Superior temporal gyrus (tissue), 1 donor: ENCODE data around the gene HOOK1.
"Not testable (repeated sequence)": the region's sequence is repeated elsewhere in the genome, so short reads cannot be mapped to it uniquely, and the experiment has no call there.

Source experiments
- DNase-seq: peaks from one replicate; pipeline ENCODE4 v3.0.0-alpha.2; 2016; ENCODE audit errors: extremely low spot score

The HOOK1 gene

GRCh38 chr1:59819566-59820438 lies 5.1 kb downstream of the HOOK1 start:
- DNase-seq: no peak

DNA sequence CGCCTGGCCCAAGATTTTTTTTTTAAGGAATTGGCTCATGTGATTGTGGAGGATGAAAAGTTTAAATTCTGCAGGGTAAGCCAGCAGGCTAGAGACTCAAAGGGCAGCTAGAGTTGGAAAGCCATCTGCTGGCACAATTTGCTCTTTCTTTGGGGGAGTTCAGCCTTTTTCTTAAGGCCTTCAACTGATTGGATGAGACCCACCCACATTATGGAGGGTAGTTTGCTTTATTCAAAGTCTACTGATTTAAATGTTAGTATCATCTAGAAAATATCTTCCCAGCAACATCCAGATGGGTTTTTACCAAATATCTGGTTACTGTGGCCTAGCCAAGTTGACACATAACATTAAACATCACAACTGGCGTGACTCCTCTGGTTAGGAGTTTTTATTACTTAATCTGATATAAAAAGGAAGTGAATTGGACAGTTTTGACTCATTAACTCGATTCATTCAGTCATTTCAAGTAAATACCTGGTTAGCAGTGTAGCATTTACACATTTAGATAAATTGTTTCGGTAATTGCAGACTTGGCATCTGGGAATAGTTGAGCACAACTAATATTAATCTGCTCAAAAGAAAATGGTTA lies 12.4 kb downstream of the HOOK1 start:
- DNase-seq: no peak

- DNase-seq: no peak
These were observed 13.4 kb downstream of the HOOK1 start for GRCh38 chr1:59828160-59828559.

DNA sequence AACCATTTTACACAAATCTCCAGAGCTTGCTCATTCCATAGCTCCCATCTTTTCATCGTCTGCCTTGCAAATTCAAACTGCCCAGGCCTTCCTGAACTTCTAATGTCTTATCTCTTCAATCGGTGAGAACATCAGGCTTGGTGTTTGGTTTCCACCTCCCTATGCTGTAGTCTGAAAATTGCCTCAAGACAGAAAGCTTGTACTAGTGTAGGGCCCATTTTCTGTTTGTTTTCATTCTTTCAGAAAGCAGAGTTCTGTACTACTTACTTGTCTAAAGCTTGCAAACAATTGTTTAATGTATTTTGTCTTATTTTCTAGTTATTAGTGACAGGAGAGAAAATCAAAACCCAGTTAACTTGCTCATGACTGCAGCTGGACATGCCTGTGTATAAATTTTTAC lies 16.8 kb downstream of the HOOK1 start:
- DNase-seq: no peak

- no peak for DNase-seq
These were observed 18.3 kb downstream of the HOOK1 start for GRCh38 chr1:59833022-59833421.

GRCh38 chr1:59833991-59834390 lies 19.2 kb downstream of the HOOK1 start:
- DNase-seq: no peak

GRCh38 chr1:59837857-59838256 lies 23.1 kb downstream of the HOOK1 start:
- DNase-seq: not testable (repeated sequence)

- DNase-seq: no peak
These were observed 30.3 kb downstream of the HOOK1 start for GRCh38 chr1:59845091-59845490.

DNA sequence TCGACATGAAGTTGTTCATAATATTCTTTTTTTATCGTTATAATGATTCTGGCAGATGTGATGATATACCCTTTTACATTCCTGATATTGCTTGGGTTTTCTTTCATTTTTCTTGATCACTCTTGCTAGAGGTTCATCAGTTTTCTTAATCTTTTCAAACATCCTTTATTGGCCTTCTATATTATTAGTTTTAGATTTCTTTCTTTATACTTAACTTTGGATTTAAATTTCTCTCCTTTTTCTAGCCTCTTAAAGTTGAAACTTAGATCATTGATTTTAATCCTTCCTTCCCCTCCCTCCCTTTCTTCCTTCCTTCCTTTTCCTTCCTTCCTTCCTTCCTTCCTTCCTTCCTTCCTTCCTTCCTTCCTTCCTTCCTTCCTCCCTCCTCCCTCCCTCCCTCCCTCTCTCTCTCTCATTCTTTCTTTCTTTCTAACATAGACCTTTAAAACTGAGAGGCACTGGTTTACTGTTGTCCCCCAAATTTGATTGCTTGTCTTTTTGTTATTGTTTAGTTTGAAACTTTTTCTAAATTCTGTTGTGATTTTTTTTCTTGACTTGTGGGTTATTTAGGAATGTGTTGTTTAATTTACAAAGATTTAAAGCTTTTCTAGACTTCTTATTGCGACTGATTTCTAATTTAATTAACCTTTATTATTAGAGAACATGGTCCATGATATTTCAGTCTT lies 31.6 kb downstream of the HOOK1 start:
- no peak for DNase-seq

- no peak for DNase-seq
These were observed 32.1 kb downstream of the HOOK1 start for GRCh38 chr1:59846895-59847282.

- DNase-seq: no peak
These were observed 37.4 kb downstream of the HOOK1 start for GRCh38 chr1:59852117-59852516.

DNA sequence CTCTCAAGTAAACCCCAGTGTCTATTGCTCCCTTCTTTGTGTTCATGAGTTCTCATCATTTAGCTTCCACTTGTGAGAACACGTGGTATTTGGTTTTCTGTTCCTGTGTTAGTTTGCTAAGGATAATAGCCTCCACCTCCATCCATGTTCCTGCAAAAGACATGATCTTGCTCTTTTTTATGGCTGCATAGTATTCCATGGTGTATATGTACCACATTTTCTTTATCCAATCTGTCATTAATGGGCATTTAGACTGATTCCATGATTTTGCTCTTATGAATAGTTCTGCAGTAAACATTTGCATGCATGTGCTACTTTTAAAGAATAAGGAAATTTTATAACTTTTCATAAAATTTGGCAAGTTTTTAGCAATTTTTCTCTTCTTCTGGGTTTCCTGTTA lies 40.5 kb downstream of the HOOK1 start:
- not testable (repeated sequence) for DNase-seq

DNA sequence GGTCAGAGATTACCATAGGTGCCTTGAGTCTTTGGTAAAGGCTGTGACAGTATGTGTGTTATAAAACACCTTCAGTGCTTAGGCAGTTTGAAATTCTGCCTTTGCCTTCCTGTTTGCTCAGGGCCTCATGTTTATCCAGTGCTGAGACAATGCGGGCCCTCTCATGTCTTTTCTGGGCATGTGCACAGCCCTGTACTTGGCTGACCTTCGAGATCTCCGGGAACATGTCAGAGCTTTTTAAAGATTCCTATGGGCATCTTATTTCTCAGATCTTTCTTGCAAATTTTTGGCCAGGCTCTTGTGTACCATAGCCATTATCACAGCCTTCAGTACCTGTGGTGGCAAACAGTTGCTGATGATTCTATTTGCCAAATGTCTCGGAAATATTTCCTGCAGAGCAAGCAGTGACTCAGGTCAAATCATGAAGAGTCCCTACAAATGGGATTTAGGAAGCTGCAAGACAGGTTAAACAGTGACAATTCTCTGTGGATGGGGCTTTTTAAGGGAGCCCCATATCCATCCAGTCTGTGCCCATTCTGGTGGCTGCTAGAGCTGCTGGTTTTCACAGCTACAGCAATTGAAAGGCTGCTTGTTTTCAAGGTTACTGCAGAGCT lies 42.1 kb downstream of the HOOK1 start:
- no peak for DNase-seq

DNA sequence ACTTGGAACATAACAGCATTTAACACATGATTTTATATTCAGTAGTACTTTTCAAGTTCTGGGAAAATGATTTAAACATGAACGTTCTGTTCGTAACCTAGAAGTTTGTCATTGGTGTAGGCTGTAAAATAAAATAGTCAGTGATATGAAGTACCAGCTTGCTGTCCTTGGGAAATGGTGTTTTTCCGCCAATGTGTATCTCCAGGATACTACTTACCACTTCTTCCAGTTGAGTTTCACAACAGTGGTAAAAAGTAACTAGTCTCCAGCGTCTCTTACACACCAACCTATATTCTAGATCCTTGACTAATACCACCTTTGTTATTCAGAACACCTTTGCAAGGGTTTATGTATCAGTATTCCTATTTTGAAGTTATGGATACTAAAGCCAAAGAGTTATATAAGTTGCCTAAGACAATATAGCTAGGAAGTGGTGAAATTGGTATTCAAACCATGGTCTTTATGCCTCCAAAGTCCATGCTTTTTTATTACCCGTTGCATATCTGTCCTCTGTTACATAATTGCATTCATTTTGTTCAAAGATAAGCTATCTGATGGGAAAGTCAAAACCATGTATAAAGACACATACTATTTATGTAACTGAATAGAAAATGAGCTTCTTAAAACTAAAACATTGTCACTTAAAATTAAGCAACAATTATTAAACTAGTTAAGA lies 43.1 kb downstream of the HOOK1 start:
- DNase-seq: no peak

DNA sequence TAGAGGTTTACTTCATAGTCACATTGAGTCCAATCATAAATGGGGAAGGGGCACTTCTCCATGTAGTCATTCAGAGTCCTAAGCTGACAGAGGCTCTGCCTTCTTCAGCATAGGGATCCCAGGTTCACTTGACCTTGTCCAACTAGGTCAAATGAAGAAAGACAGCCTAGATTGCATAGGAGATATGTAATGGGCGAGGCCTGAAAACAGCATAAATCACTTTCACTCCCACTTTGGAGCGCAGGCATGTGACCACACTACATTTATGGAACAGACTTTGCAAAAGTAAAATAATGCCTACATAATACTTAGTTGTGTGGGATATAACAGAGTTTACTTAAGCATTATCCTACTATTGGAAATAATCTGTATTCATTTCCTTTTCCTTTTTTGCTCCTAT lies 51.7 kb downstream of the HOOK1 start:
- no peak for DNase-seq

DNA sequence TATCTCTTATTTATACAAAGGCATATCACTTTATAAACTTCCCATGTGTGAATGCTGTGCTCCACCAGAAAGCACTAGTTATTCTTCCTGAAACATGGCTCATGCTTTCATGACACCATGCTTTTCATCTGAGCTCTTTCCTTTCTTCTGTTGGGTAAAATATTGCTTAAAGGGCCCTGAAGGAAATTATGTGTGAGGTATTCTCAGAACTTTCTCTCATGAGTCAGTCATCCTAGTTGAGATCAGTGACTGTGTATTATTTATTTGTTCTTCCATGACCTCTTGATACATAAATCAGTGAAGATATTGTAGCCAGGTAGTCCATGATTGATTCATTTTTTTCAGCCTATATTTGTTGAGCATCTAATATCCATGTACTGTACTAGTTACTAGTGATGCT lies 57.0 kb downstream of the HOOK1 start:
- DNase-seq: no peak

- no peak for DNase-seq
These were observed 62.4 kb downstream of the HOOK1 start for GRCh38 chr1:59877108-59877682.

DNA sequence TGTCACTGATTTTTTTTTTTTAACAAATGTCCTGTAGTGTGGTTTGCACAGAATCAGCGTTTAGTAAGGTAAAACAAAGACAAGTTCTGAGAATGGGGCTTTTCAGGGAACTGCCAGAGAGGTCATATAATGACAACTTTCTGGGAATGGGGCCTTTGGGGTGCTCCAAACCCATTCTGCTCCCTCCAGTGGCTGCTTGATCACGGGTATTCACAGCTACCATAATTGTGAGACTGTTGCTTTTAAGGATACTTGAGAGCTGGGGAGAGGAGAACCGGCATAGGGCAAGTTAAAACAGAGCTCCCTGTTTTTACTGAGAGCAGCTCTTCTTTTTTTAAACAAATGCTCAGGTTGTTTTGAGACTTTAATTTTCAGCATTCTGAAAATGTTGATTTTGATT lies 63.6 kb downstream of the HOOK1 start:
- DNase-seq: no peak

DNA sequence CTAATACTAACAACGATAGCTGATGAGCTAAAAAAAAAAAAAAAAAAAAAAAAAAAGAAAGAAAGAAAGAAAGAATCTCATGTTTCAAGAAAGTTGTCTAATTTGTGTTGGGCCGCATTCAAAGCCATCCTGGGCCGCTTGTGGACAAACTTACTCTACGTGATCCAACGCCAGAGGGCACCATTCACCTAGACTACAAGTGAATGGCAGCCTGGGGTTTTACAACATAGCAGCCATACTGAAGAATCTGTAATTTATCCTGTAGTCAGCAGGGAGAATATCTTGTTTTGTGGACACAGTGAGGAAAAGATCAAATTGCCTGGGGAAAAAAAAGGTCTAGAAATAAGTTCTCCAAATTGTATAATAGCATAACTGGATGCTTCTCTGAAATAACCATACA lies 64.8 kb downstream of the HOOK1 start:
- DNase-seq: peak; percentile 84

DNA sequence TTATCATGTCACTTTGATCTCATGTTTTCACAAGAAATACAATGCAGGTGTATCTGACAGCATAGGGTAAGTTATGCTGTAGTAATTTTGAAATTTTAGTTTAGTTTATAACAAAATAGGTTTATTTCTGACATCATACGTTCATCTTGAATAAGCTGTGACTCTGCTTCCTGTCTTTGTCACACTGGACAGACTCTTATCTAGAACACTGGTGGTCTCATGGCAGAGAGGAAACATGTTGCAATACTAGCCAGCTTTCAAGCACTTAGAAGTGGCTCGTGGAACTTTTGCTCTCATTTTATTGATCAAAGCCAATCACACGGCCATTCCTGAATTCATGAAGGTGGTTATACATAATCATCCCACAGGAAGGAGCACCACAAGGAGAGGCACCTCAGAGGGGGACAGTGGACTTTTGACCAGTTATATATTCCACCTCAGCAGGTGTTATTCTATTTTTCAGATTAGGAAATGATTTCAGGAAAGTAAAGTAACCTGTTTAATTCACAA lies 65.3 kb downstream of the HOOK1 start:
- no peak for DNase-seq

DNA sequence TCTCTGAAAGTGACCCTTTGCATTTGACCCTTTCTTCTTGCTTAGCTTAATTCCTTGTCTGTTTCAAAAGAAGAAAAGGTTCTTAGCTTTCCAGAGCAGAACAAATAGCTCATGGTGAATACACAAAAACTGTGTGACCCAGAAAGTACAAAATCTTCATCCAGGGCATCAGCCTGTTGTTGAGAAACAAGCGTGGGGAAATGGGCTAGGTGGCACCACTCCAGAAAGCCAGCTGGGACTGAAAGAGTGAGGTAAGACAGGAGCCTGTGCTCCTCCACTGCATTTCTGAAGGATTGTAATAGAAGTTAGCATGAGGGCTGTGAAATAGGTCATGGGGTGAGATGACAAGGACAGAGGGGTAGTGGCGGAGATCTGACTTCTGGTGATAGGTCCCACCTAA lies 66.0 kb downstream of the HOOK1 start:
- DNase-seq: no peak
